ENCODE measurements around the gene PCYT1A. TPM values are rescaled to one million over a fixed set of nuclear protein-coding genes. Genes with fewer than 3 reads are reported as not detected.

The PCYT1A gene
- total and polyA plus RNA-seq, 10 of the 15 experiments (the other 5 are each of a cell fraction or from before 2014, with no cell fraction given) = 10.8 to 64.3 (median 48.6) TPM

- in situ Hi-C loops (cut with MboI) = no loop called here
- H4K20me1 ChIP-seq (ENCODE audit: control insufficient read depth, insufficient read depth) = no peaks in the 10 kb centered on the region
- TF ChIP-seq YBX1 (IDR thresholded peaks at IDR 0.05) (no peak), ZNF24 (IDR thresholded peaks at IDR 0.05) (no peak), SP1 (IDR thresholded peaks at IDR 0.05; ENCODE audit: low read depth, low read length) (no peak), YY1 (IDR thresholded peaks at IDR 0.05; ENCODE audit: low read depth, low read length) (0 out of 2 replicates have a peak, but pooled peaks have one; percentile 14), HDGF (IDR thresholded peaks at IDR 0.05) (no peak), CBX5 (IDR thresholded peaks at IDR 0.05; ENCODE audit: low read depth) (no peak), SKIL (IDR thresholded peaks at IDR 0.05; ENCODE audit: low read depth, poor library complexity, severe bottlenecking) (no peak), BHLHE40 (IDR thresholded peaks at IDR 0.05; ENCODE audit: borderline replicate concordance in 1 of 2, low read depth in 2 of 2, low read length in 1 of 2) (no peak), E4F1 (IDR thresholded peaks at IDR 0.05; ENCODE audit: borderline replicate concordance, partially characterized antibody) (peak; percentile 97), POLR2A (IDR thresholded peaks at IDR 0.05; ENCODE audit: low read depth, low read length) (peak; percentile 38; the same call in 1 of the 2 replicates), POLR2AphosphoS5 (IDR thresholded peaks at IDR 0.05; ENCODE audit: low read length) (0 out of 2 replicates have a peak, but pooled peaks have one; percentile 48), ELK1 (IDR thresholded peaks at IDR 0.05; ENCODE audit: low read depth, low read length) (no peak), IKZF2 (IDR thresholded peaks at IDR 0.05) (peak; percentile 14 to 51; a peak in 3 of 4 replicates), MXI1 (IDR thresholded peaks at IDR 0.05; ENCODE audit: low read depth, low read length) (no peak), IKZF1 (conservative IDR thresholded peaks at IDR 0.05) (0 out of 2 replicates have a peak, but pooled peaks have one; percentile 18), ZNF384 (IDR thresholded peaks at IDR 0.05; ENCODE audit: borderline replicate concordance, low read depth, low read length) (no peak)
These were observed 4.9 kb upstream of the PCYT1A start for GRCh38 chr3:196292286-196292923.

More at GRCh38 chr3:196292286-196292923, 4.9 kb upstream of the PCYT1A start:
- CTCF ChIA-PET = no interaction called here
- Histone ChIP-seq H3K9ac (ENCODE audit: control insufficient read depth, insufficient read depth, low read length) (peak overlapping the region; percentile 67), H3K27me3 (replicated peaks in 1 of 2; ENCODE audit: control insufficient read depth in 2 of 2, insufficient read depth in 2 of 2, low read length in 1 of 2) (no peaks in the 10 kb centered on the region), H3K4me1 (ENCODE audit: control insufficient read depth, insufficient read depth, low read length) (peaks cover 16% of the 10 kb centered on the region), H3K4me3 (peak overlapping the region; percentile 54; the same call in 1 of the 2 replicates), H3K36me3 (ENCODE audit: control insufficient read depth in 2 of 2, insufficient read depth in 2 of 2, low read length in 1 of 2) (no peaks in the 10 kb centered on the region), H3K9me3 (replicated peaks; ENCODE audit: control insufficient read depth, insufficient read depth, low read length) (no peaks in the 10 kb centered on the region), H3K27ac (ENCODE audit: control insufficient read depth, insufficient read depth) (peak overlapping the region; percentile 83), H3K79me2 (ENCODE audit: control insufficient read depth, insufficient read depth, low read length) (peaks cover 8% of the 10 kb centered on the region), H3K4me2 (ENCODE audit: control insufficient read depth, insufficient read depth) (peak overlapping the region; percentile 72), H2AFZ (ENCODE audit: control insufficient read depth, low read depth, low read length) (peak overlapping the region; percentile 90)
- POLR2A ChIA-PET = interaction anchor here (0.6 to 0.7 kb wide), 2 partner anchors 219 to 245 kb away, joined by 3 read pairs; no protein-coding TSS in a partner anchor
- peak; percentile 35 for FAIRE-seq
- no peak for DNase-seq (ENCODE audit: low read depth, low spot score)
- no TSS peak for BruUV-seq (replicated peaks)
- 27% methylated on average over 5 of the region's 5 CpGs for WGBS (ENCODE audit: insufficient coverage, insufficient replicate concordance, low lambda C conversion rate, missing lambda C conversion rate)
- SMC1A ChIA-PET (ENCODE audit: uncharacterized antibody, unreplicated experiment) = interaction anchor here (0.6 to 1.7 kb wide), 6 partner anchors 17 to 227 kb away, joined by 3 to 4 read pairs (median 3); no protein-coding TSS in a partner anchor
- peak; percentile 73 for ATAC-seq
- RAD21 ChIA-PET (ENCODE audit: unreplicated experiment) = interaction anchor here (0.5 to 1.0 kb wide), 2 partner anchors 11 to 349 kb away, joined by 3 to 4 read pairs; no protein-coding TSS in a partner anchor
- intact Hi-C loops (cut with micrococcal nuclease; ENCODE audit: unreplicated experiment) = no loop called here

All from GM12878 (cell line).